Peyer's patch (tissue), 4 donors: ENCODE results near the gene TDRD7.

Source experiments
- POLR2A ChIP-seq, 2 donors: fragments of 450-650 bp; IDR thresholded peaks; one replicate each; pipeline ENCODE4 v1.5.1; 2017; ENCODE audit warnings: antibody characterized with exemption in 2 of 2, mild to moderate bottlenecking in 2 of 2, moderate library complexity in 2 of 2
- TF ChIP-seq, protein P1 (sequence below), 6 experiments: fragments of 450-650 bp in 4 of 6; fragments of 200-600 bp in 2 of 6; sonication (generic) in 1 of 6; IDR thresholded peaks; one replicate each; pipeline ENCODE4 v1.5.1; 2017 to 2019; ENCODE audit warnings: antibody characterized with exemption in 6 of 6, mild to moderate bottlenecking in 3 of 6, moderate library complexity in 1 of 6

DNA sequence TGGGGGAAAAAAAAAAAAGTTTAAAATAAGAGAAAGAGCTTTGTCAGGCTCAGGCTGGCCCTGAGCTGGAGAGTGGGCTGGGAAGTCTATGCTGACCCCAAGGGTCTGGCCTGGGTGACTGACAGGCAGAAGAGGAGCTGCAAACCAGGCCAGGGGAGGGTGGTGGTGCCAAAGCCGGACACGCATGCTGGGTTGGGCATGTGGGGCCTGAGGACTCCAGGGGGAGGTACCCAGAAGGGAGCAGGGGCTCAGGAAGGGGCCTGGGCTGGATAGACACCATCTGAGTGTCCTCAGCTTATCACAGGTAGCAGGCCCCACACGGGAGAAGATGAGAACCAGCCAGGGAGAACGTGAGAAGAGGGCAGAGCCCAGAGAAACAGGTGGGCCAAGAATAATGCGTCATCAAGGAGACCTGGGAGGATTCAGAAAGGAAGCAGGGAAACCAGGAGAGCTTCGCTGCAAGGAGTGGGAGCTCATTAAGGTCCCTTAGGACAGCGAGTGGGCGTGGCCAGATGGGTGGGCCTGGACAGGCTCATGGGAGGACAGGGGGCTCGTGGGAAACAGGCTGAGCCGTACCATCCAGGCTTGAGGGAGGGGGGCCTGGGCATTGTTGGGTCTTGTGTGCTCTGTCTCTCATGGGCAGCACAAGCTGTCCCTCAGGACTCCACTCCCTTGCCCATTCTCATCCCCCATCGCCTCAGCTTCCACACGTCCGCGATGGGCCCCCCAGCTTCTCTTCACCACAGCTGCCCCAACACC is 105.6 kb downstream of the TDRD7 start:
- TF ChIP-seq POLR2A (IDR thresholded peaks at IDR 0.05), result no peak
- TF ChIP-seq, protein P1, sequence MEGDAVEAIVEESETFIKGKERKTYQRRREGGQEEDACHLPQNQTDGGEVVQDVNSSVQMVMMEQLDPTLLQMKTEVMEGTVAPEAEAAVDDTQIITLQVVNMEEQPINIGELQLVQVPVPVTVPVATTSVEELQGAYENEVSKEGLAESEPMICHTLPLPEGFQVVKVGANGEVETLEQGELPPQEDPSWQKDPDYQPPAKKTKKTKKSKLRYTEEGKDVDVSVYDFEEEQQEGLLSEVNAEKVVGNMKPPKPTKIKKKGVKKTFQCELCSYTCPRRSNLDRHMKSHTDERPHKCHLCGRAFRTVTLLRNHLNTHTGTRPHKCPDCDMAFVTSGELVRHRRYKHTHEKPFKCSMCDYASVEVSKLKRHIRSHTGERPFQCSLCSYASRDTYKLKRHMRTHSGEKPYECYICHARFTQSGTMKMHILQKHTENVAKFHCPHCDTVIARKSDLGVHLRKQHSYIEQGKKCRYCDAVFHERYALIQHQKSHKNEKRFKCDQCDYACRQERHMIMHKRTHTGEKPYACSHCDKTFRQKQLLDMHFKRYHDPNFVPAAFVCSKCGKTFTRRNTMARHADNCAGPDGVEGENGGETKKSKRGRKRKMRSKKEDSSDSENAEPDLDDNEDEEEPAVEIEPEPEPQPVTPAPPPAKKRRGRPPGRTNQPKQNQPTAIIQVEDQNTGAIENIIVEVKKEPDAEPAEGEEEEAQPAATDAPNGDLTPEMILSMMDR (IDR thresholded peaks at IDR 0.05), result no peak
